Osteocyte (in vitro differentiated cells): ENCODE results near the gene CCDC13. TPM values are rescaled to one million over a fixed set of nuclear protein-coding genes. Genes with fewer than 3 reads are reported as not detected.

Experiments used
- DNase-seq: peaks from one replicate; pipeline ENCODE4 v3.0.0; 2021; ENCODE audit warnings: mixed read lengths; ENCODE audit not compliant: unreplicated experiment; ENCODE audit errors: extremely low spot score
- H3K27ac Mint-ChIP-seq: one replicate; pipeline ENCODE4 v1.8.0; 2021; ENCODE audit warnings: mild to moderate bottlenecking, mixed read lengths; ENCODE audit not compliant: unreplicated experiment
- H3K27me3 Mint-ChIP-seq: one replicate; pipeline ENCODE4 v1.8.0; 2021; ENCODE audit warnings: mixed read lengths; ENCODE audit not compliant: unreplicated experiment
- H3K36me3 Mint-ChIP-seq: one replicate; pipeline ENCODE4 v1.8.0; 2021; ENCODE audit warnings: mixed read lengths; ENCODE audit not compliant: unreplicated experiment
- H3K4me1 Mint-ChIP-seq: one replicate; pipeline ENCODE4 v1.8.0; 2021; ENCODE audit warnings: mixed read lengths; ENCODE audit not compliant: unreplicated experiment
- H3K4me3 Mint-ChIP-seq: one replicate; pipeline ENCODE4 v1.8.0; 2021; ENCODE audit warnings: mild to moderate bottlenecking, moderate library complexity, mixed read lengths; ENCODE audit not compliant: unreplicated experiment
- H3K9me3 Mint-ChIP-seq: one replicate; pipeline ENCODE4 v1.8.0; 2021; ENCODE audit warnings: mixed read lengths; ENCODE audit not compliant: unreplicated experiment
- CTCF ChIP-seq: fragments of 200-600 bp; sonication (generic); IDR thresholded peaks from 2 replicates; pipeline ENCODE4 v1.5.0; 2021; ENCODE audit warnings: antibody characterized with exemption, mild to moderate bottlenecking, moderate library complexity
- long read RNA-seq: library from polyadenylated mRNA; unstranded; transcript quantifications from one replicate; pipeline ENCODE4 v2.0.0, GENCODE V29; 2021
- total RNA-seq: library from RNA; stranded (reverse); gene quantifications from 2 replicates; pipeline ENCODE4 v1.2.1, GENCODE V29; 2021

CCDC13 gene, protein sequence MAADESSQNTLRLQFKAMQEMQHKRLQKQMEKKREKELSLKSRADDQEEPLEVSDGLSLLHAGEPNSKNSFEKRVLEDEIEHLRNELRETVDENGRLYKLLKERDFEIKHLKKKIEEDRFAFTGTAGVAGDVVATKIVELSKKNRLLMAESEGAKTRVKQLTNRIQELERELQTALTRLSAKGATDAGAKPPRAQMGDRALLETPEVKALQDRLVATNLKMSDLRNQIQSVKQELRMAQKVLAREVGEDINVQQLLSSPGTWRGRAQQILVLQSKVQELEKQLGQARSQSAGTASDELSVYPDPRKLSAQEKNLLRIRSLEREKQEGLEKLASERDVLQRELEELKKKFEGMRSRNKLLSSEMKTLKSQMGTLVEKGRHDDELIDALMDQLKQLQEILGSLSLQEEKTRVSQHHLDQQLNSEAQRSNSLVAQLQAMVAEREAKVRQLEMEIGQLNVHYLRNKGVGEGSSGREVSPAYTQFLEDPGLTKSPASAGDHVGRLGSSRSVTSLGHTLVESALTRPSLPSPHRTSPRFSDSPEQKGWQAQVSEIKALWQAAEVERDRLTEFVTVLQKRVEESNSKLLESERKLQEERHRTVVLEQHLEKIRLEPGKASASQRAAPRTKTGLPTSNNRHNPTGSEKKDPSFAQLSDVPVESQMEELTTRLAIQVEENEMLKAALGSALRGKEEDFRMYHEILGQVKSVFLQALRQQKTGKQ
- 0.30 TPM in 1 of 2 replicates, not detected in the other for total RNA-seq
- long read RNA-seq = 0 reads

- Mint-ChIP-seq H3K4me3 (peak within 1 kb of the TSS; percentile 84), H3K9me3 (no peaks in the 10 kb centered on the region), H3K36me3 (no peaks in the 10 kb centered on the region), H3K27ac (peak within 1 kb of the TSS; percentile 66), H3K4me1 (peaks cover 11% of the 10 kb centered on the region), H3K27me3 (no peaks in the 10 kb centered on the region)
- DNase-seq = peak; percentile 95
- no peak for TF ChIP-seq CTCF
Measured at GRCh38 chr3:42772670-42773408, at the start of gene CCDC13. Gene CCDC13 (minus strand): TSS chr3:42773253. CDS start chr3:42758345, 14,908 bp downstream.

GRCh38 chr3:42822828-42823227 lies 49.8 kb upstream of the CCDC13 start:
- no peak for TF ChIP-seq CTCF
- H3K36me3 Mint-ChIP-seq = no peaks in the 10 kb centered on the region

DNA sequence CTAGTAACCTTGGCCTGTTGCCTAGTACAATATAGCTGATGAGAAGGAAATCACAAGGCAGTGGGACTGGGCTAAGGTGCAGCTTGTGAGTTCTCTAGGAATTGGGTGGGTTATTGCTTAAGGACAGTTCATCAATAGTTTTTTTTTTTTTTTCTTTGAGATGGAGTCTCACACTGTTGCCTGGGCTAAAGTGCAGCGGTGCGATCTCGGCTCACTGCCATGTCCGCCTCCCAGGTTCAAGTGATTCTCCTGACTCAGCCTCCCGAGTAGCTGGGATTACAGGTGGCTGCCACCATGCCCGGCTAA lies 47.6 kb upstream of the CCDC13 start:
- no peaks in the 10 kb centered on the region for H3K36me3 Mint-ChIP-seq
- H3K27me3 Mint-ChIP-seq = peaks cover 32% of the 10 kb centered on the region
- no peak for TF ChIP-seq CTCF
- H3K9me3 Mint-ChIP-seq = no peaks in the 10 kb centered on the region
- no peak overlapping the region for H3K27ac Mint-ChIP-seq
- peaks cover 2% of the 10 kb centered on the region for H3K4me1 Mint-ChIP-seq
- DNase-seq = no peak
- no peak overlapping the region for H3K4me3 Mint-ChIP-seq

More at GRCh38 chr3:42822828-42823227, 49.8 kb upstream of the CCDC13 start:
- H3K4me1 Mint-ChIP-seq = peaks cover 4% of the 10 kb centered on the region
- no peak overlapping the region for H3K4me3 Mint-ChIP-seq
- H3K27me3 Mint-ChIP-seq = peaks cover 48% of the 10 kb centered on the region
- H3K9me3 Mint-ChIP-seq = no peaks in the 10 kb centered on the region
- DNase-seq = no peak
- no peak overlapping the region for H3K27ac Mint-ChIP-seq

DNA sequence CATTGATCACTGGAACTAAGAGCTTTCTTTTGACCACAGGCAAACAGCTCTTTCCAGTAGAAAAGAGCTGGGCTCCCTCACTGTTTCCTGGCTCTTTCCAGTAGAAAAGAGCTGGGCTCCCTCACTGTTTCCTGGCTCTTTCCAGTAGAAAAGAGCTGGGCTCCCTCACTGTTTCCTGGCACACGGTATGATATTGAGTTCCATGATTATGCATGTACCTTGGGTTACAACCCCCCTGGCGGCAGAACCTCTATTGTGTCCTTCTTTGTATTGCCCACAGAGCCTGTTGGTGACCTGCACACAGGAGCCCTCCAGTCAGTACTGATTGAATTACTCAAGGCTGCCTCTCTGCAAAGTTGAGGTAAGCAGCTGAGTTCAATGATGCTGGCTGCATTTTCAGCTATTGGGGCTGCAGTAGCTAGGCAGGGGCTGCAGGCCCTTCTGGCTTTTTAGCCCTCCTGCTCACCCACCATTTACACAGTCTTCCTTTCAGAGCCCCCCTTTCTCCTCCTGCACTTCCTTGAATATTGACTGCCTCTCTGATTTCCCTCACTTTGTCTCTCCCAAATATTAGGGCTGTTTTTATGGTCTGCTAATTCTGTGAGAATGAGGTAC lies 46.4 kb upstream of the CCDC13 start:
- no peak for TF ChIP-seq CTCF
- Mint-ChIP-seq H3K4me3 (no peak overlapping the region), H3K36me3 (no peaks in the 10 kb centered on the region), H3K9me3 (no peaks in the 10 kb centered on the region), H3K27me3 (peaks cover 32% of the 10 kb centered on the region), H3K4me1 (peaks cover 2% of the 10 kb centered on the region), H3K27ac (no peak overlapping the region)
- DNase-seq = no peak
